Panc1 (cell line): ENCODE data around the gene DLGAP4. TPM values are rescaled to one million over a fixed set of nuclear protein-coding genes. Genes with fewer than 3 reads are reported as not detected.

ENCODE experiments used
- ATAC-seq: fragments of 200-7000 bp; cut with Tn5 transposase; 2 replicates; pipeline ENCODE4 v1.9.1; 2020; ENCODE audit warnings: mild to moderate bottlenecking, moderate library complexity
- BruUV-seq: library from RNA; stranded (reverse); fragments of 400-500 nt; replicated peaks from 2 replicates; lab custom pipeline; 2021; lab: Mats Ljungman, UMichigan
- CTCF ChIA-PET: fragments of 300-600 bp; sonication (Branson Sonifier 250); formaldehyde crosslinking; loops from one replicate; lab custom pipeline; 2022; ENCODE audit warnings: antibody characterized with exemption; lab: Charles Lee
- POLR2A ChIA-PET: fragments of 300-600 bp; sonication (Branson Sonifier 250); formaldehyde crosslinking; loops from one replicate; lab custom pipeline; 2022; ENCODE audit warnings: antibody characterized with exemption; lab: Charles Lee
- DNase-seq: peaks from one replicate; pipeline ENCODE4 v3.0.0-alpha.2; 2010; ENCODE audit warnings: low read depth, low spot score
- H3K27ac ChIP-seq: 2 replicates; pipeline ENCODE4 v1.5.1; 2011; ENCODE audit warnings: mild to moderate bottlenecking, low read length, inconsistent platforms
- H3K27me3 ChIP-seq: fragments of 200-500 bp; sonication (Bioruptor generic); 2 replicates; pipeline ENCODE4 v1.6.0; 2014; ENCODE audit warnings: low read length, inconsistent platforms; ENCODE audit not compliant: control insufficient read depth, insufficient read depth
- H3K36me3 ChIP-seq: fragments of 200-500 bp; sonication (Bioruptor generic); 2 replicates; pipeline ENCODE4 v1.5.1; 2014; ENCODE audit warnings: inconsistent platforms, mild to moderate bottlenecking, low read length, moderate library complexity; ENCODE audit not compliant: control insufficient read depth, insufficient read depth
- H3K4me1 ChIP-seq: 2 replicates; pipeline ENCODE4 v1.5.1; 2011; ENCODE audit warnings: inconsistent platforms, mild to moderate bottlenecking, low read length, moderate library complexity; ENCODE audit not compliant: control insufficient read depth, insufficient read depth
- H3K4me3 ChIP-seq, 2 experiments: 2 replicates each; pipeline ENCODE4 v1.5.1; 2011 to 2012; ENCODE audit warnings: low read depth in 2 of 2, low read length in 2 of 2, mild to moderate bottlenecking in 2 of 2, inconsistent platforms in 1 of 2, moderate library complexity in 1 of 2
- H3K9me3 ChIP-seq: fragments of 200-500 bp; sonication (Bioruptor generic); 2 replicates; pipeline ENCODE4 v1.5.1; 2014; ENCODE audit warnings: low read depth, mild to moderate bottlenecking, inconsistent platforms, low read length, moderate library complexity; ENCODE audit not compliant: control insufficient read depth, insufficient read depth
- POLR2AphosphoS5 ChIP-seq: IDR thresholded peaks from 2 replicates; pipeline ENCODE4 v1.6.1; 2012; ENCODE audit warnings: mild to moderate bottlenecking, low read depth, low read length, moderate library complexity
- REST ChIP-seq, 2 experiments: IDR thresholded peaks; 2 replicates each; pipeline ENCODE4 v1.6.1; 2011 to 2012; ENCODE audit warnings: low read depth in 2 of 2, control low read depth in 1 of 2, low read length in 1 of 2, mild to moderate bottlenecking in 1 of 2, moderate library complexity in 1 of 2; ENCODE audit not compliant: insufficient read depth in 1 of 2
- SIN3A ChIP-seq: IDR thresholded peaks from 2 replicates; pipeline ENCODE4 v1.6.1; 2012; ENCODE audit warnings: low read depth, mild to moderate bottlenecking, low read length, moderate library complexity, borderline replicate concordance; ENCODE audit not compliant: insufficient read depth
- TCF7L2 ChIP-seq: IDR thresholded peaks from 2 replicates; pipeline ENCODE4 v1.6.1; 2011; ENCODE audit warnings: mild to moderate bottlenecking, low read depth, low read length, inconsistent platforms
- in situ Hi-C: cut with HindIII; loops from 2 replicates; pipeline ENCODE4 v1.10.0; 2016; ENCODE audit warnings: low sequenced_read_pairs, low pct_unique_long_range_greater_than_20kb
- intact Hi-C: fragments of 100-400 bp; cut with micrococcal nuclease; formaldehyde crosslinking; loops from one replicate; pipeline ENCODE4 v1.10.0; 2022; ENCODE audit not compliant: unreplicated experiment
- total RNA-seq: library from RNA; stranded (reverse); gene quantifications from one replicate; pipeline ENCODE4 v1.2.1, GENCODE V29; 2021; ENCODE audit not compliant: unreplicated experiment
- TF ChIP-seq, protein P1 (sequence below): fragments of 450-650 bp; IDR thresholded peaks from 2 replicates; pipeline ENCODE4 v1.5.1; 2017; ENCODE audit warnings: mild to moderate bottlenecking

The DLGAP4 gene
- total RNA-seq, 1 experiment from 2014 or later, result 52.5 TPM

DNA sequence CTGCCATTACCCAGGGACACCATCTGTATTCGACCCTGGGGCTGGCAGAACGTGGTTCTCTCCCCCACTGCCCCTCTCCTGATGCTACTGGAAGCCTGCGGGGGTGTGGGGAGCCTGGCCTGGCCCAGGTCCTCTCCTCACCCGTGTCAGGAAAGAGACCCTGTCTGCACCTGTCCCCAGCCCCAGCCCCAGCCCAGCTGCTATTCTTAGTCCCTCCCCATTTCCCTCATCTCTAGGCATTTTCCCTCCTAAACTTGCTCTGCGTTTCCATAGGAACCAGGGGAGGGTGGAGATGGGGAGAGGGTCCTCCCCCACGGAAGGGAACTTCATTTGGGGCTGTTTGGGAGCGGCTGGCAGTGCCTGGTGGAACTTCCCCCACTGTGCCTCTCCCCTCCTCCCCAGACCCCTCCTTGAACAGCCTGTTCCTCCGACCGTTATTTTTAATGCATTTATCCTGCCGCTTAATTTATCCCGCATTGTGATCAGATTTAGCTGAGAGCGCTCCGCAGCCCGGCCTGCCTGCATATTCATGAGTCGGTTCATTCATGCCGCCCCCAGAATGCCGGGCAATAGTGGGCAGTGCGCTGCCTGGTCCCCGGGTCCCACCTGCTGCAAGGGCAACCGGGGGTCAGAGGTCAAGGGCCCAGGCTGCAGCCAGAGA lies 31.8 kb upstream of the DLGAP4 start:
- no peaks in the 10 kb centered on the region for H3K4me1 ChIP-seq
- H3K27me3 ChIP-seq, result peaks cover 3% of the 10 kb centered on the region; the same call in 1 of the 2 replicates
- ATAC-seq (no peak), DNase-seq (no peak)
- intact Hi-C loops, result no loop called here
- CTCF ChIA-PET, result interaction anchor here (0.6 to 1.6 kb wide), 4 partner anchors 118 to 165 kb away, joined by 3 to 21 read pairs (median 8); no protein-coding TSS in a partner anchor
- H3K4me3 ChIP-seq, result no peak overlapping the region
- no peak overlapping the region for H3K27ac ChIP-seq
- no peaks in the 10 kb centered on the region for H3K36me3 ChIP-seq
- TF ChIP-seq REST (IDR thresholded peaks at IDR 0.05; ENCODE audit: insufficient read depth in 1 of 2, low read depth in 2 of 2, low read length in 1 of 2) (no peak), POLR2AphosphoS5 (no peak), SIN3A (no peak), TCF7L2 (no peak)
- TF ChIP-seq, protein P1, sequence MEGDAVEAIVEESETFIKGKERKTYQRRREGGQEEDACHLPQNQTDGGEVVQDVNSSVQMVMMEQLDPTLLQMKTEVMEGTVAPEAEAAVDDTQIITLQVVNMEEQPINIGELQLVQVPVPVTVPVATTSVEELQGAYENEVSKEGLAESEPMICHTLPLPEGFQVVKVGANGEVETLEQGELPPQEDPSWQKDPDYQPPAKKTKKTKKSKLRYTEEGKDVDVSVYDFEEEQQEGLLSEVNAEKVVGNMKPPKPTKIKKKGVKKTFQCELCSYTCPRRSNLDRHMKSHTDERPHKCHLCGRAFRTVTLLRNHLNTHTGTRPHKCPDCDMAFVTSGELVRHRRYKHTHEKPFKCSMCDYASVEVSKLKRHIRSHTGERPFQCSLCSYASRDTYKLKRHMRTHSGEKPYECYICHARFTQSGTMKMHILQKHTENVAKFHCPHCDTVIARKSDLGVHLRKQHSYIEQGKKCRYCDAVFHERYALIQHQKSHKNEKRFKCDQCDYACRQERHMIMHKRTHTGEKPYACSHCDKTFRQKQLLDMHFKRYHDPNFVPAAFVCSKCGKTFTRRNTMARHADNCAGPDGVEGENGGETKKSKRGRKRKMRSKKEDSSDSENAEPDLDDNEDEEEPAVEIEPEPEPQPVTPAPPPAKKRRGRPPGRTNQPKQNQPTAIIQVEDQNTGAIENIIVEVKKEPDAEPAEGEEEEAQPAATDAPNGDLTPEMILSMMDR, result no peak
- BruUV-seq, result no TSS peak
- H3K9me3 ChIP-seq, result no peaks in the 10 kb centered on the region
- in situ Hi-C loops, result no loop called here
- POLR2A ChIA-PET, result no interaction called here

DNA sequence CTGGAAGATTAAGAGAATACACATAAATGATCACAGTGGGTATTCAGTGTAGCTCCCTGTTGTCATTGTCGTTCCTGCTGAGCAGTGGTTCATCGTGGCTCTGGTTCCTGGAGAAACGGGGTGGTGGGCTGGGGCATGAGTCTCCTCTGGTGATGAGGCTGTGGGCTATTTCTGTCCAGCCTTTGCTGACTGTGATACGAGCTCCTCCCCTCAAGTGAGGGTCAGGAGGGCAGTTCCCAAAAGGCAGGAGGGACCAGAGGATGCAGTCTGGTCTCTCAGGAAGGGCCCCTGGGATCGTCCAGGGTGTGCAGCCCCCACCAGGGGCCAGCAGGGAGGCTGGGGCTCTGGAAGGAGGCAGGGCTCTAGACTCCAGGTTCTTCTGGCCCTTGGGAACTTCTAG lies 31.1 kb upstream of the DLGAP4 start:
- no peak for DNase-seq
- H3K36me3 ChIP-seq, result no peaks in the 10 kb centered on the region
- CTCF ChIA-PET, result interaction anchor here (0.6 kb wide), 1 partner anchor 119 kb away, joined by 3 read pairs; no protein-coding TSS in a partner anchor
- intact Hi-C loops, result no loop called here
- no peak for ATAC-seq
- no peak overlapping the region for H3K4me3 ChIP-seq
- no peaks in the 10 kb centered on the region for H3K4me1 ChIP-seq
- H3K27me3 ChIP-seq, result peaks cover 3% of the 10 kb centered on the region; the same call in 1 of the 2 replicates
- H3K27ac ChIP-seq, result no peak overlapping the region
- no TSS peak for BruUV-seq
- no peak for TF ChIP-seq POLR2AphosphoS5
- TF ChIP-seq TCF7L2, result no peak
- no peak for TF ChIP-seq SIN3A
- TF ChIP-seq REST (IDR thresholded peaks at IDR 0.05; ENCODE audit: insufficient read depth in 1 of 2, low read depth in 2 of 2, low read length in 1 of 2), result no peak
- in situ Hi-C loops, result no loop called here
- H3K9me3 ChIP-seq, result no peaks in the 10 kb centered on the region
- POLR2A ChIA-PET, result no interaction called here
